MM.1S (cell line): ENCODE measurements around the gene TTC7B.

Experiments
- DNase-seq: peaks from one replicate; pipeline ENCODE4 v3.0.0-alpha.2; 2015
- H2AFZ ChIP-seq: fragments of 300-600 bp; sonication (generic); 2 replicates; pipeline ENCODE4 v1.6.0; 2016; ENCODE audit warnings: antibody characterized with exemption, low read length
- H3F3A ChIP-seq: fragments of 300-600 bp; sonication (generic); 2 replicates; pipeline ENCODE4 v1.6.1; 2016; ENCODE audit warnings: mild to moderate bottlenecking, antibody characterized with exemption, low read length, moderate library complexity, mixed read lengths; ENCODE audit not compliant: insufficient read depth
- H3K27ac ChIP-seq: fragments of 300-600 bp; sonication (generic); 2 replicates; pipeline ENCODE4 v1.5.1; 2016; ENCODE audit warnings: mild to moderate bottlenecking, low read length
- H3K27me3 ChIP-seq: fragments of 300-600 bp; sonication (generic); replicated peaks from 2 replicates; pipeline ENCODE4 v1.6.0; 2016; ENCODE audit warnings: low read length; ENCODE audit not compliant: insufficient read depth
- H3K36me3 ChIP-seq: fragments of 300-600 bp; sonication (generic); replicated peaks from 2 replicates; pipeline ENCODE4 v1.6.1; 2016; ENCODE audit warnings: mild to moderate bottlenecking, low read length, mixed read lengths; ENCODE audit not compliant: insufficient read depth
- H3K4me1 ChIP-seq: fragments of 300-600 bp; sonication (generic); 2 replicates; pipeline ENCODE4 v1.6.1; 2016; ENCODE audit warnings: low read length, mixed read lengths
- H3K4me2 ChIP-seq: fragments of 300-600 bp; sonication (generic); 2 replicates; pipeline ENCODE4 v1.6.0; 2016; ENCODE audit warnings: low read depth, low read length
- H3K4me3 ChIP-seq: fragments of 300-600 bp; sonication (generic); 2 replicates; pipeline ENCODE4 v1.5.1; 2016; ENCODE audit warnings: low read length, mixed read lengths
- H3K79me2 ChIP-seq: fragments of 300-600 bp; sonication (generic); 2 replicates; pipeline ENCODE4 v1.6.1; 2016; ENCODE audit warnings: mixed run types, low read length, mixed read lengths
- H3K9ac ChIP-seq: fragments of 300-600 bp; sonication (generic); 2 replicates; pipeline ENCODE4 v1.6.1; 2016; ENCODE audit warnings: low read length, mixed read lengths
- H3K9me2 ChIP-seq: fragments of 300-600 bp; sonication (generic); replicated peaks from 2 replicates; pipeline ENCODE4 v1.6.1; 2016; ENCODE audit warnings: mild to moderate bottlenecking, low read length, mixed read lengths; ENCODE audit not compliant: insufficient read depth
- H3K9me3 ChIP-seq: fragments of 300-600 bp; sonication (generic); replicated peaks from 2 replicates; pipeline ENCODE4 v1.6.1; 2016; ENCODE audit warnings: mild to moderate bottlenecking, low read length, mixed read lengths; ENCODE audit not compliant: insufficient read depth
- H4K20me1 ChIP-seq: fragments of 300-600 bp; sonication (generic); 2 replicates; pipeline ENCODE4 v1.6.1; 2016; ENCODE audit warnings: mild to moderate bottlenecking, low read length, moderate library complexity, mixed read lengths; ENCODE audit not compliant: insufficient read depth
- CTCF ChIP-seq: fragments of 300-600 bp; sonication (generic); IDR thresholded peaks from 2 replicates; pipeline ENCODE4 v1.5.1; 2016; ENCODE audit warnings: antibody characterized with exemption, low read length, mixed read lengths
- EZH2 ChIP-seq: fragments of 300-600 bp; sonication (generic); optimal IDR thresholded peaks from 2 replicates; pipeline ENCODE3; 2017; ENCODE audit warnings: low read depth, mild to moderate bottlenecking, antibody characterized with exemption, low read length, mixed read lengths
- EZH2phosphoT487 ChIP-seq: fragments of 300-600 bp; sonication (generic); IDR thresholded peaks from 2 replicates; pipeline ENCODE4 v1.6.1; 2018; ENCODE audit warnings: antibody characterized with exemption, low read length

Gene TTC7B

GRCh38 chr14:90760591-90761316 is 55.5 kb downstream of the TTC7B start:
- no peak overlapping the region for H3K27ac ChIP-seq
- H3K4me1 ChIP-seq: 0 out of 2 replicates have a peak, but pooled peaks cover 2% of the 10 kb centered on the region
- peak; percentile 40; the same call in 1 of the 2 replicates for TF ChIP-seq CTCF
- TF ChIP-seq EZH2: no peak
- TF ChIP-seq EZH2phosphoT487: no peak
- H3K9ac ChIP-seq: no peak overlapping the region
- H3K9me3 ChIP-seq: no peaks in the 10 kb centered on the region
- H4K20me1 ChIP-seq: no peaks in the 10 kb centered on the region
- H3K79me2 ChIP-seq: no peaks in the 10 kb centered on the region
- H2AFZ ChIP-seq: no peak overlapping the region
- DNase-seq: no peak
- H3F3A ChIP-seq: no peaks in the 10 kb centered on the region
- H3K27me3 ChIP-seq: no peaks in the 10 kb centered on the region
- no peaks in the 10 kb centered on the region for H3K9me2 ChIP-seq
- H3K4me3 ChIP-seq: no peak overlapping the region
- H3K4me2 ChIP-seq: no peak overlapping the region
- H3K36me3 ChIP-seq: no peaks in the 10 kb centered on the region

GRCh38 chr14:90760078-90760444 is 56.2 kb downstream of the TTC7B start:
- Histone ChIP-seq H3F3A (no peaks in the 10 kb centered on the region), H3K79me2 (no peaks in the 10 kb centered on the region), H3K27ac (no peak overlapping the region), H4K20me1 (no peaks in the 10 kb centered on the region), H3K36me3 (no peaks in the 10 kb centered on the region), H3K4me2 (no peak overlapping the region), H2AFZ (no peak overlapping the region), H3K4me3 (no peak overlapping the region), H3K9me3 (no peaks in the 10 kb centered on the region), H3K4me1 (0 out of 2 replicates have a peak, but pooled peaks cover 2% of the 10 kb centered on the region), H3K9ac (no peak overlapping the region), H3K27me3 (no peaks in the 10 kb centered on the region), H3K9me2 (no peaks in the 10 kb centered on the region)
- no peak for DNase-seq
- TF ChIP-seq EZH2phosphoT487: no peak
- TF ChIP-seq CTCF: no peak
- TF ChIP-seq EZH2: no peak

GRCh38 chr14:90759370-90760077 is 56.7 kb downstream of the TTC7B start:
- H3K36me3 ChIP-seq: no peaks in the 10 kb centered on the region
- H3K4me1 ChIP-seq: 0 out of 2 replicates have a peak, but pooled peaks cover 2% of the 10 kb centered on the region
- no peak overlapping the region for H2AFZ ChIP-seq
- no peaks in the 10 kb centered on the region for H3K27me3 ChIP-seq
- no peaks in the 10 kb centered on the region for H4K20me1 ChIP-seq
- H3K4me3 ChIP-seq: no peak overlapping the region
- H3K9me2 ChIP-seq: no peaks in the 10 kb centered on the region
- DNase-seq: no peak
- H3K9ac ChIP-seq: no peak overlapping the region
- no peak overlapping the region for H3K27ac ChIP-seq
- no peak overlapping the region for H3K4me2 ChIP-seq
- H3K79me2 ChIP-seq: no peaks in the 10 kb centered on the region
- TF ChIP-seq EZH2phosphoT487 (no peak), CTCF (no peak), EZH2 (no peak)
- no peaks in the 10 kb centered on the region for H3K9me3 ChIP-seq
- no peaks in the 10 kb centered on the region for H3F3A ChIP-seq
